ENCODE measurements around the gene PLD1. TPM values are rescaled to one million over a fixed set of nuclear protein-coding genes. Genes with fewer than 3 reads are reported as not detected.

PLD1 gene
- total and polyA plus RNA-seq, 7 donors = 0.73 to 6.7 (median 1.9) TPM

- no peak for DNase-seq
- H3K27ac ChIP-seq = no peak overlapping the region
- no peaks in the 10 kb centered on the region for H3K9me3 ChIP-seq
- TF ChIP-seq, protein P1, sequence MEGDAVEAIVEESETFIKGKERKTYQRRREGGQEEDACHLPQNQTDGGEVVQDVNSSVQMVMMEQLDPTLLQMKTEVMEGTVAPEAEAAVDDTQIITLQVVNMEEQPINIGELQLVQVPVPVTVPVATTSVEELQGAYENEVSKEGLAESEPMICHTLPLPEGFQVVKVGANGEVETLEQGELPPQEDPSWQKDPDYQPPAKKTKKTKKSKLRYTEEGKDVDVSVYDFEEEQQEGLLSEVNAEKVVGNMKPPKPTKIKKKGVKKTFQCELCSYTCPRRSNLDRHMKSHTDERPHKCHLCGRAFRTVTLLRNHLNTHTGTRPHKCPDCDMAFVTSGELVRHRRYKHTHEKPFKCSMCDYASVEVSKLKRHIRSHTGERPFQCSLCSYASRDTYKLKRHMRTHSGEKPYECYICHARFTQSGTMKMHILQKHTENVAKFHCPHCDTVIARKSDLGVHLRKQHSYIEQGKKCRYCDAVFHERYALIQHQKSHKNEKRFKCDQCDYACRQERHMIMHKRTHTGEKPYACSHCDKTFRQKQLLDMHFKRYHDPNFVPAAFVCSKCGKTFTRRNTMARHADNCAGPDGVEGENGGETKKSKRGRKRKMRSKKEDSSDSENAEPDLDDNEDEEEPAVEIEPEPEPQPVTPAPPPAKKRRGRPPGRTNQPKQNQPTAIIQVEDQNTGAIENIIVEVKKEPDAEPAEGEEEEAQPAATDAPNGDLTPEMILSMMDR (IDR thresholded peaks at IDR 0.05) = no peak
- H3K4me3 ChIP-seq = no peak overlapping the region
- intact Hi-C loops (cut with DNase I) = no loop called here
- H3K27me3 ChIP-seq (ENCODE audit: insufficient read depth in 3 of 3, low read length in 2 of 3) = no peaks in the 10 kb centered on the region
- peak; percentile 48 to 74 (median 70) for ATAC-seq
- H3K36me3 ChIP-seq (ENCODE audit: insufficient read depth in 1 of 2, low read depth in 1 of 2) = no peaks in the 10 kb centered on the region
- H3K4me1 ChIP-seq = peaks cover 7% of the 10 kb centered on the region
- 43 to 53% (median 52%) methylated on average over 1 of the region's 1 CpG for WGBS, 3 donors
Measured at GRCh38 chr3:171673951-171674350, 136.3 kb downstream of the PLD1 start.

GRCh38 chr3:171672538-171672937, 137.7 kb downstream of the PLD1 start:
- Histone ChIP-seq H3K4me3 (no peak overlapping the region), H3K27ac (no peak overlapping the region), H3K4me1 (peaks cover 7% of the 10 kb centered on the region), H3K27me3 (ENCODE audit: insufficient read depth in 3 of 3, low read length in 2 of 3) (no peaks in the 10 kb centered on the region), H3K36me3 (ENCODE audit: insufficient read depth in 1 of 2, low read depth in 1 of 2) (no peaks in the 10 kb centered on the region), H3K9me3 (no peaks in the 10 kb centered on the region)
- DNase-seq (no peak), ATAC-seq (no peak)
- intact Hi-C loops (cut with DNase I) = no loop called here
- 97 to 98% (median 98%) methylated on average over 5 of the region's 5 CpGs for WGBS, 3 donors
- TF ChIP-seq, protein P1 (IDR thresholded peaks at IDR 0.05) = no peak

DNA sequence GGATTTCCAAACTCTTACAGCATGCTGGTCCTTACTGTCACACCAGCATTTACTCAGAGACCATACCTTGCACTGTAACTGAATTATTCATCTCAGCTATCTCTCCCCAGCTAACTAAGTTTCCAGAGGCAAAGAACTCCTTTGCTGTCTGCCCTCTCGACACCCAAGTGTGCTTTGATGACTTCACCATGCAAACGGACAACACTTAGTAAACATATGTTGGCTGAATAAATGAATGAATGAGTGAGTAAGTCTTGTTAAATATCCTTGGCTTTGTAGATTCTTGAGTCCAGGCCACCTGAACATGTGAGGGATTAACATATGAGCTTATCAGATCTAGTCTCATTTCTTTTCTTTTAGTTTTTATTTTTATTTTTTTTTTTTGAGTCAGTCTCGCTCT, 138.2 kb downstream of the PLD1 start:
- DNase-seq = no peak
- H3K9me3 ChIP-seq = no peaks in the 10 kb centered on the region
- intact Hi-C loops (cut with DNase I) = no loop called here

GRCh38 chr3:171671709-171672108, 138.6 kb downstream of the PLD1 start:
- intact Hi-C loops (cut with DNase I) = no loop called here
- no peak for ATAC-seq
- no peak for DNase-seq
- Histone ChIP-seq H3K4me1 (peaks cover 7% of the 10 kb centered on the region), H3K36me3 (ENCODE audit: insufficient read depth in 1 of 2, low read depth in 1 of 2) (no peaks in the 10 kb centered on the region), H3K27me3 (ENCODE audit: insufficient read depth in 3 of 3, low read length in 2 of 3) (no peaks in the 10 kb centered on the region), H3K27ac (no peak overlapping the region), H3K4me3 (no peak overlapping the region), H3K9me3 (no peaks in the 10 kb centered on the region)
- TF ChIP-seq, protein P1 (IDR thresholded peaks at IDR 0.05) = no peak
- 92 to 96% (median 95%) methylated on average over 4 of the region's 4 CpGs for WGBS, 3 donors

More for the DNA sequence above, 138.2 kb downstream of the PLD1 start:
- Histone ChIP-seq H3K4me3 (no peak overlapping the region), H3K4me1 (peaks cover 7% of the 10 kb centered on the region), H3K27ac (no peak overlapping the region), H3K27me3 (ENCODE audit: insufficient read depth in 3 of 3, low read length in 2 of 3) (no peaks in the 10 kb centered on the region), H3K36me3 (ENCODE audit: insufficient read depth in 1 of 2, low read depth in 1 of 2) (no peaks in the 10 kb centered on the region)
- no peak for ATAC-seq
- TF ChIP-seq, protein P1 (IDR thresholded peaks at IDR 0.05) = no peak
- WGBS, 3 donors = 82 to 86% (median 84%) methylated on average over 3 of the region's 3 CpGs

DNA sequence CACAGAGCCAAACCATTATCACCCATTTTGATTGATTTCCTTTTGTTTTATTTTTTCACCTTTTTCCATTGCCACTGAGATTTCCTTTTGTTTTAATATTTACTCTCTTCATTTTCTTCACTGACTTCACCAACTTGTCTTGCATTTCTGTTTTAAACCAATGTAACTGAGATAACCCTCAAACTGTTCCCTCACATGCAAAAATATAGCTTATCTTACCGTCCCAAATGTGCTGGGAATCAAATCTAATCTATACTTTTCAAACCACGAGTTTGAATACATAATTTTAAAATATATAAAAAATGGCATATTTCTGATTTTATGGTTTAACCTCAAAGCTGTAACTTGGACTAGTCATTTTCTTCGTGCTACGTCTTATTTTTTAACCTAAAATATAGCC, 143.8 kb downstream of the PLD1 start:
- ATAC-seq (no peak), DNase-seq (no peak)
- Histone ChIP-seq H3K9me3 (no peaks in the 10 kb centered on the region), H3K27ac (no peak overlapping the region), H3K27me3 (ENCODE audit: insufficient read depth in 3 of 3, low read length in 2 of 3) (no peaks in the 10 kb centered on the region), H3K4me3 (no peak overlapping the region), H3K4me1 (no peaks in the 10 kb centered on the region), H3K36me3 (ENCODE audit: insufficient read depth in 1 of 2, low read depth in 1 of 2) (no peaks in the 10 kb centered on the region)
- intact Hi-C loops (cut with DNase I) = no loop called here
- WGBS, 3 donors = 95 to 96% (median 96%) methylated on average over 4 of the region's 4 CpGs
- TF ChIP-seq, protein P1 (IDR thresholded peaks at IDR 0.05) = no peak

Data from psoas muscle (tissue), 8 donors.